ENCODE data around the gene MASP2.
"Not testable (repeated sequence)": the region's sequence is repeated elsewhere in the genome, so short reads cannot be mapped to it uniquely, and the experiment has no call there.

MASP2 gene

GRCh38 chr1:11046625-11047365 is at the start of gene MASP2:
Gene MASP2, minus strand, starts transcription at chr1:11047239. Its CDS starts 32 bp downstream, at chr1:11047207.
- DNase-seq, result no peak

- not testable (repeated sequence) for DNase-seq
Measured at GRCh38 chr1:11083784-11084183, 36.7 kb upstream of the MASP2 start.

GRCh38 chr1:11080931-11081330 is 33.9 kb upstream of the MASP2 start:
- DNase-seq, result no peak

- no peak for DNase-seq
Measured at GRCh38 chr1:11078631-11079030, 31.6 kb upstream of the MASP2 start.

- DNase-seq, result not testable (repeated sequence)
Measured at GRCh38 chr1:11073398-11073797, 26.4 kb upstream of the MASP2 start.

- no peak for DNase-seq
Measured at GRCh38 chr1:11072216-11072917, 25.3 kb upstream of the MASP2 start.

- no peak for DNase-seq
Measured at GRCh38 chr1:11071463-11072215, 24.6 kb upstream of the MASP2 start.

GRCh38 chr1:11070876-11071275 is 23.8 kb upstream of the MASP2 start:
- DNase-seq, result no peak

- DNase-seq, result no peak
Measured at GRCh38 chr1:11068600-11069473, 21.8 kb upstream of the MASP2 start.

- DNase-seq, result no peak
Measured at GRCh38 chr1:11067716-11068599, 20.9 kb upstream of the MASP2 start.

- no peak for DNase-seq
Measured at GRCh38 chr1:11065796-11066195, 18.8 kb upstream of the MASP2 start.

GRCh38 chr1:11064942-11065341 is 17.9 kb upstream of the MASP2 start:
- no peak for DNase-seq

GRCh38 chr1:11063937-11064537 is 17.0 kb upstream of the MASP2 start:
- not testable (repeated sequence) for DNase-seq

- DNase-seq, result no peak
Measured at GRCh38 chr1:11062965-11063401, 15.9 kb upstream of the MASP2 start.

- no peak for DNase-seq
Measured at GRCh38 chr1:11061652-11062365, 14.8 kb upstream of the MASP2 start.

GRCh38 chr1:11059968-11060830 is 13.2 kb upstream of the MASP2 start, which contains the start of gene SRM:
Gene SRM, minus strand, starts transcription at chr1:11060018. Its CDS starts 75 bp downstream, at chr1:11059943.
- peak; percentile 88 for DNase-seq

GRCh38 chr1:11059155-11059967 is 12.3 kb upstream of the MASP2 start:
- peak; percentile 58 for DNase-seq

- no peak for DNase-seq
Measured at GRCh38 chr1:11058595-11059154, 11.6 kb upstream of the MASP2 start.

Data from T1000 (cell line).